Stimulated activated naive CD4-positive, alpha-beta T cell (primary cell): ENCODE results near the gene ATG9B.
"Not testable (repeated sequence)": the region's sequence is repeated elsewhere in the genome, so short reads cannot be mapped to it uniquely, and the experiment has no call there.

Experiments
- DNase-seq, 6 experiments: peaks; one replicate each; lab custom pipeline; 2025; lab: John Stamatoyannopoulos, UW

The ATG9B gene

DNA sequence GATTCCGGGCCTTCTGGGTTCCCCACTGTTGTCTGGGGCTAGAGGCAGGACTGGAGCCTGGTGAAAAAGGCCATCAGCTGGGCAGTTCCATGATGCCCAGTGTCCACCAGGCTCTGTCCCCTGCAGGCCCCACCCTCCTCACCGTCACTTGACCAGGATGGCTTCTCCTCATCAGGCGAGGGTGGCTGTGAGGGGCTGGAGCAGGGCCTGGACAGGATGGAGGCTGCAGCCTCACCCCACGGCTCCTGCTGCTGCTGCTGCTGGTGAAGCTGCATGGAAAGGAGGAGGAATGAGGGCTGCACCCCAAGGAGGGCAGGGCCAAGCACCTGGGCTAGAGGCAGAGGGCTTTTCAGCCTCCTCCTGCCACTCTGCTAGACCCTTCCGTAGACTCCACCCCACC is 8.3 kb downstream of the ATG9B start:
- no peak for DNase-seq

DNA sequence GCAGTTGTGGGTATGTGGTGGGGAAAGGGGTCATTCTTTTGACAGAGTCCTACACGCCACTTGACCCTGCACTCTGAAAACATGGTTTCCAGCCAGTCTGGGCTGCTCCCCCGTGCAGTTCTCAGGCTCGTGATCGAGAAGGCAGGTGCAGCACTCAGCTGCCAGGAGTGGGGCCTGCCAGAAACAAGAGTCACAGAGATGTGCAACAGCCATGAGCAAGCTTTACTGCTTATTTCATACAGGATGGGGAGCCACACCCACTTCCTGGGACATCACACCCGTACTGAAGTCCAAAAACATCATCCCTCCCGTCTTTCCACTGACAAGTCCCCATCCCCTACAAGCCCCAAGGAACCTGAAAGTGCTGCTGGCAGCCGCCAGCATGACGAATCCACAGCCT is 9.3 kb downstream of the ATG9B start:
- peak in 5 of 6 experiments; percentile 19 to 34 (median 24) for DNase-seq

DNA sequence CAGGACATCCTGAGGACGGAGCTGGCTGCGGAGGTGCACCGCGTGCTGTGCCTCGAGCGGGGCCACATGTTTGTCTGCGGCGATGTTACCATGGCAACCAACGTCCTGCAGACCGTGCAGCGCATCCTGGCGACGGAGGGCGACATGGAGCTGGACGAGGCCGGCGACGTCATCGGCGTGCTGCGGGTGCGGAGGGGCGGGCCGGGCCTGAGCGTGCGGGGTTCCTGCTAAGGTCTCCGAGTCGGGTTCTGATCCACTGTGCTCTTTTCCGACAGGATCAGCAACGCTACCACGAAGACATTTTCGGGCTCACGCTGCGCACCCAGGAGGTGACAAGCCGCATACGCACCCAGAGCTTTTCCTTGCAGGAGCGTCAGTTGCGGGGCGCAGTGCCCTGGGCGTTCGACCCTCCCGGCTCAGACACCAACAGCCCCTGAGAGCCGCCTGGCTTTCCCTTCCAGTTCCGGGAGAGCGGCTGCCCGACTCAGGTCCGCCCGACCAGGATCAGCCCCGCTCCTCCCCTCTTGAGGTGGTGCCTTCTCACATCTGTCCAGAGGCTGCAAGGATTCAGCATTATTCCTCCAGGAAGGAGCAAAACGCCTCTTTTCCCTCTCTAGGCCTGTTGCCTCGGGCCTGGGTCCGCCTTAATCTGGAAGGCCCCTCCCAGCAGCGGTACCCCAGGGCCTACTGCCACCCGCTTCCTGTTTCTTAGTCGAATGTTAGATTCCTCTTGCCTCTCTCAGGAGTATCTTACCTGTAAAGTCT is 10.4 kb downstream of the ATG9B start:
- DNase-seq = peak; percentile 83 to 94 (median 92)

DNA sequence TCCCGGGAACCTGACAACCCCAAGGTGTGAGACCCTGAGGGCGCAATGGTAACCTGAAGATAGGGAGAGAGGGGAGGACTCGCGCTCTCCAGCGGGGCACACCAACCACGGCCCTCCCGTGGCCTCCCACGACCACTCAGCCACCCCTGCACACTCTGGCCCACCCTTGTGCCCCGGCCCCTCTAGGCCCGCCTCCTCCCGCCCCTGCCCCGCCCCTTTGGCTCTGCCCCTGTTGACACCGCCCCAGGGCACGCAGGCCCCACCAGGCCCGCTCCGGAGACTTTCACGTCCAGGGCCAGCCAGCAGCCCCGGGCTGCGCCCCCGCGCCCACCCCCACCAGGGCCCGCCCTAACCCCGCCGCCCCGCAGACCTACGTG is 10.9 kb downstream of the ATG9B start:
- DNase-seq = no peak

DNA sequence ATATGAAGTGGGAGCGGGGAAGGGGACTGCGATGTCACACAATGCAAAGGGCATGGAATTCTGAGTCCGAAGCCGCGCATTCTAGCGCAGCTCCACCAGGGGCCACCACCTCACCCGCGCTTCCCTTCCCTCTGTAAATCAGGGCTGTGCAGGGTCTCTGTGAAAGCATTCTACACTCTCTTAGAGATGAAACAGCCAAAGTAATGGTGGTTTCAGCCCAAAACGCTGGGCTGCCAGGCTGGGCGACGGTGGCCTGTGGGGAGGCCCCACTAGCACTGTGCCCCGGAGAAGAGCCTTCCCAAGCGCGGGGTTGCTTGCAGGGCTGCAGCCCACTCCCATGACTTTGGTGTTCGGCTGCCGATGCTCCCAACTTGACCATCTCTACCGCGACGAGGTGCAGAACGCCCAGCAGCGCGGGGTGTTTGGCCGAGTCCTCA is 11.4 kb downstream of the ATG9B start:
- DNase-seq = peak in 3 of 6 experiments; percentile 14 to 56 (median 34)

DNA sequence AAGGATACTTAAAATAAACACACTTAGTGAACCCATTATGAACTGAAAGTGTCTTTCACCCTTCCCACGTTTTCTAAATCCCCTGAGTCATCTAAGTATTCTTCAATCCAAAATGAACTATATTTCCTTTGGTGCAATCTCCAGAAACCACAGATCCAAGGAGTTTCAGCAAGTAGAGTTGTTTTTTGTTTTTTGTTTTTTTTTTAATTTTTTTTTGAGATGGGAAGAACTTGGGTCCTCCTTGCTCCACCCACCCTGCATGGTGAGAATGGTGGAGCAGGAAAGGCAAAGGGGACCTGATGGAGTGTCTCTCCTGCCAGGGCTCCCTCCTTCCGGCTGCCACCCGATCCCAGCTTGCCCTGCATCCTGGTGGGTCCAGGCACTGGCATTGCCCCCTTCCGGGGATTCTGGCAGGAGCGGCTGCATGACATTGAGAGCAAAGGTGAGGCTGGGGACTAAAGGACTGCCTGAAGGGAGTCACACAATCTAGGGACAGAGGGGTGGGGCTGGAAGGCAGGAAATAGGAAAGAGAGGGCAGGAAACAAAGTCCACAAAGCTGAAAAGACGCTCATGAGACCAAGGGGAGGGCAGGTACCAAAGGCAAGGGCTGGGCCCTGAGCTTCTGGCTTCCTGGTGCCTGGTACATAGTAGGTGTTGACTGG is 12.1 kb downstream of the ATG9B start:
- no peak for DNase-seq

DNA sequence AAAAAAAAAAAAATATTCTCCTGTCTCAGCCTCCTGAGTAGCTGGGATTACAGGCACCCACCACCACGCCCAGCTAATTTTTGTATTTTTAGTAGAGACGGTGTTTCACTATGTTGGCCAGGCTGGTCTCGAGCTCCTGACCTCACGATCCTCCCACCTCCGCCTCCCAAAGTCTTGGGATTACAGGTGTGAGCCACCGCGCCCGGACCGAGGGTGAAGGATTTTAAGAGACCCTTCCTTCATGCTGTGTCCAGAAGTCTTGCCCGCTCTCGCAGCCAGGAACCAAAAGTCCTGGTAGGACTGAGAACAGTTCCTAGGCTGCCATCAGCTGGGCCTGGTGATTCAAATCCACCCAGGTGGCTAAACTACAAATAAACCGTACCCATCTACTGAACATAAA is 12.7 kb downstream of the ATG9B start:
- not testable (repeated sequence) for DNase-seq

DNA sequence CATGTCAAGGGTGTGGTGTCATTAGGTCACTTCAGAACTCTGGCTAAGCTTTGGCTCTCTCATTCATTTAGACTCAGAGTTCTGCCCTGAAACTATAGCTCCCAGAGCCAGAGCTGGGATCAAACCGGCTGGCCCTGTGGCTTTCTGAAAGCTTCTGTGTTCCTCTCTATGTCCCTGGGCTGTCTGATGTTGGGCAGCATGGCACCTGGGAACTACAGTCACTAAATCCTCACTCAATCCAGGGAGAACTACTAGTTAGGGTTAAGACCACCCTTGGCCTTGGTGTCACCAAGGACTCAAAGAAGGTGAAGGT is 13.2 kb downstream of the ATG9B start:
- DNase-seq = peak in 1 of 6 experiments; percentile 13

DNA sequence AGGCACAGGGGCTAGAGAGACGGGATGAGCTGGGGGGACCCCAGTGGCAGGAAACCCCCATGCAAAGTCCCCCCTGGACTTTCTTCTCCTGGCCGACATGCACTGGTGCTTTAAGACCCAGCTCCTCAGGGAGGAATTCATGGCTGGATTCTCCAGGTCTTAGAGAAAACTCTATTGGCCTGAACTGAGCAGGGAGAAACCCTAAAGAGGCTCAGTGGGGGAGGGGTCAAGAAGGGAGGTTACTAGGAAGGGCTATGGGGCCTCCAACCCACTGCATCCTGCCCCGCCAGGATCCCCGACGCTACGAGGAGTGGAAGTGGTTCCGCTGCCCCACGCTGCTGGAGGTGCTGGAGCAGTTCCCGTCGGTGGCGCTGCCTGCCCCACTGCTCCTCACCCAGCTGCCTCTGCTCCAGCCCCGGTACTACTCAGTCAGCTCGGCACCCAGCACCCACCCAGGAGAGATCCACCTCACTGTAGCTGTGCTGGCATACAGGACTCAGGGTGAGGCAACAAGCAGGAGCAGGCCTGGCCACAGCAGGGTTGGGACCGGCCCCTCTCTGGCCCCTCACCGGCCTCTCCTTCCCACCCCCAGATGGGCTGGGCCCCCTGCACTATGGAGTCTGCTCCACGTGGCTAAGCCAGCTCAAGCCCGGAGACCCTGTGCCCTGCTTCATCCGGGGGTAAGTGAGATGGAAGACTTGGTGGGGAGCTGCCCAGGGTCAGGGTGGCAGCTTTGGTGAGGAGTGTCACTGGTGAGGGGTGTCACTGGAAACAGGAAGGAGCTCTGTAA is 13.8 kb downstream of the ATG9B start:
- DNase-seq = peak in 5 of 6 experiments; percentile 13 to 41 (median 29)

DNA sequence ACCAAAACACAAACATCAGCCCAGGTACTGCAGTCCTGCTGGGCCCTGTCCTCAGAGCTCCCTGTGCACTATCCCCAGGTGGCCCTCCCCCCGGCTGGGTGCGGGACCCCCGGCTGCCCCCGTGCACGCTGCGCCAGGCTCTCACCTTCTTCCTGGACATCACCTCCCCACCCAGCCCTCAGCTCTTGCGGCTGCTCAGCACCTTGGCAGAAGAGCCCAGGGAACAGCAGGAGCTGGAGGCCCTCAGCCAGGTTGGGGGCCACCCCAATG is 14.3 kb downstream of the ATG9B start:
- no peak for DNase-seq

DNA sequence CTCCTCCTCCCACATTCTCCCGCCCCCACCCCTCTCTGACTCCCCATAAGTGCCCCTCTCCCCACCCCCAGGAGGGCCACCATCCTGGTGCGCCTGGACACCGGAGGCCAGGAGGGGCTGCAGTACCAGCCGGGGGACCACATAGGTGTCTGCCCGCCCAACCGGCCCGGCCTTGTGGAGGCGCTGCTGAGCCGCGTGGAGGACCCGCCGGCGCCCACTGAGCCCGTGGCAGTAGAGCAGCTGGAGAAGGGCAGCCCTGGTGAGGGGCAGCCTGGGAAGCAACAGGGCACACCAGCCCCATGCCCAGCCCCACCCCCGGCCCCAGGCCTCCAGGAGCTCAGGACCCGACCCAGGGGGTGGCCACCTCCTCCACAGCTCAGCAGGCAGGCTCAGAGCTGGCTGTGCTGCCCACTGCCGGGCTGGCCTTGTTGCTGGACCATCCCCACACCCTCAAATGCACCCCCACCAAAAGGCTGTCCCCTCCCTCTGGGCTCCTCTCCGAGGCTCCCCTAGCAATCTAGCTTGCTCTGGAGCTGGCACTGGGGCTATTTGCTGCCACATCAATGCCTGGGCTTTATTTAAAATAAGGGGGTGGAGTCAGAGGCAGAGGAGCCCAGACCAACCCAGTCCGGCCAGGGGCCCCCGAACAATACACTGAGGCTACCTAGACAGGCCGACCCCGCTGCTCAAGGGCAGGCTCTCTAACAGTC is 14.8 kb downstream of the ATG9B start:
- DNase-seq = no peak

DNA sequence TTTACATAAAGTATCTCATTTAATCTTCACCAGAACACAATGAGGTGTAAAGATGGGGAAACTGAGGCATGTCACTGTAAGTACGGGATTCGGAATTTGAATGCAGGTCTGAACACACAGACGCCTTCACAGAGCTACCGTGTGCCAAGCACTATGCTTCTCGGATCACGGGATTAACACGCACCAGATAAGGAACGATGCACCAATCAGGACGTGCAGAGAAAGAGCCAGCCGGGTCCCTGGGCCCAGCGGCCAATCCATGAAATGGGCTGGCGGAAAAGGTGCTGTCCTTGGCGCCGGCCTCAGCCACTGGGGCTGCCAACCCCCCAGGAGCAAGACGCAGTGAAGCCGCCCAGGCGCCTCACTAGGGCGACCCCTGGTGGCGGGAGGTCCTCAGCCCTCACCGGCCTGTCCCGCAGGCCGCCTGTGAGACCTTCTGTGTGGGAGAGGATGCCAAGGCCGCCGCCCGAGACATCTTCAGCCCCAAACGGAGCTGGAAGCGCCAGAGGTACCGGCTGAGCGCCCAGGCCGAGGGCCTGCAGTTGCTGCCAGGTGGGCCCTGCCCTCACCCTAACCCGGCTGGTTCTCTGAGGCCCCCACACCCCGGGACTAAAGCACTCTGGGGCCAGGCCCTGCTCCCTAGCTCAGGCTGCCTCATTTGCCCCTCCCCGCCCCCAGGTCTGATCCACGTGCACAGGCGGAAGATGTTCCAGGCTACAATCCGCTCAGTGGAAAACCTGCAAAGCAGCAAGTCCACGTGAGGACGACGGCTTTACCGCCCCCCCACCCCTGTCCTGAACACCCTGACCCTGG is 15.6 kb downstream of the ATG9B start:
- peak; percentile 30 to 85 (median 66) for DNase-seq

DNA sequence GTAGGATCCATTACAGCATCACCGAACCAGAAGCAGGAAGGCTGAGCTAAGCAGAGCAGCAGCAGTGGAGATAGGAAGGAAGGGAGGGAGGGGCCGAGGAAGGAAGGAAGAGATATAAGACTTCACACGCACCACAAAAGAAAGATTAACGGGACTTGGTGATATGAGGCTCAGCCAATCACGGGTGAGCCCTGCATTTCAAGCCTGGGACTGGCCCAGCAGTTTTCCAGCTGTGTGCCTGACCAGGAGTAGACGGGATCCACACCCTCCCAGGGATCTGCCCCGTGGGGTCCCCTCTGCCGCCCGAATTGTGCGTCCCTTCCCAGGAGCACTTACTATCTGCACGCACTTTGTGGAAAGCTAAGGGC is 16.2 kb downstream of the ATG9B start:
- DNase-seq = peak in 5 of 6 experiments; percentile 19 to 66 (median 43)

DNA sequence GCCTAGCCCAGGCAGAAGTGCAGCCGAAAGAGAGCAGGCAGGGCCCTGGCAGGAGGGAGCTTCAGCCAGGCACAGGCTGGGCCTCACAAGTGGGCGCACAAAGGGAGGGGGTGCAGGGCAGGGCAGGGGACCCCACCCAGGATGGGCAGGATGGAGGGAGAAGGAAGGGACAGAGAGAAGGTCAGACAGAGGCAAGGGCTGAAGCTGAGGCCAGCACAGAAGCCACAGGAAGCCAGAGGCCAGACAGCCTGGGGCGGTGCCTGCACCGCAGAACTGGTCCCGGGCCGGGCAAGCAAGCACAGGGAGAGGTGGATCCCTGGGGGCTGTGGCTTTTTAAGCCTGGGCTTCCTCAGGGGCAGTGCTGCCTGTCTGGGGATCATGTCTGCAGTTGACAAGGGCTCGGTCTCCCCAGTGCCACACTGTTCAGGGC is 16.8 kb downstream of the ATG9B start:
- no peak for DNase-seq

DNA sequence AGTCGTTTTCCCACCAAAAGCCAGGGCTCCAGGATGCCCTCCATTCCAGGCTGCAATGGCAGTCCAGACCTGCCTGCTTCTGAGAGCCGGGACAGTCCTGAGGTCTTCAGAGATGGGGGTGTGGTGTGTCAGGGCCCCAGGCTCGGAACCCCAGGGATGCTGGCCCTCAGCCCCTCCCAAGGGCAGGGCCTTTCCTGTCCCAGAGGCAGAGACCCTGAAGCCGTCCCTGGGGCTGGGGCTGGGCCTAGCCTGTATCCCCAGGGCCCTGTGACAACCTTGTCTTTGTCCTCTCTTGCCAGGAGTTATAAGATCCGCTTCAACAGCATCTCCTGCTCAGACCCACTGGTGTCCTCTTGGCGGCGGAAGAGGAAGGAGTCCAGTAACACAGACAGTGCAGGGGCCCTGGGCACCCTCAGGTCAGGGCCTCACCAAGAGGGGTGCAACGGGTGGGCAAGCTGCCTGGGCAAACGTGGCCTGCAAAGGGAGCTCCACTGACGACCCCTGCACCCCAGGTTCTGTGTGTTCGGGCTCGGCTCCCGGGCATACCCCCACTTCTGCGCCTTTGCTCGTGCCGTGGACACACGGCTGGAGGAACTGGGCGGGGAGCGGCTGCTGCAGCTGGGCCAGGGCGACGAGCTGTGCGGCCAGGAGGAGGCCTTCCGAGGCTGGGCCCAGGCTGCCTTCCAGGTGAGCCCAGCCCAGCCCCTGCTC is 17.5 kb downstream of the ATG9B start:
- DNase-seq = no peak

DNA sequence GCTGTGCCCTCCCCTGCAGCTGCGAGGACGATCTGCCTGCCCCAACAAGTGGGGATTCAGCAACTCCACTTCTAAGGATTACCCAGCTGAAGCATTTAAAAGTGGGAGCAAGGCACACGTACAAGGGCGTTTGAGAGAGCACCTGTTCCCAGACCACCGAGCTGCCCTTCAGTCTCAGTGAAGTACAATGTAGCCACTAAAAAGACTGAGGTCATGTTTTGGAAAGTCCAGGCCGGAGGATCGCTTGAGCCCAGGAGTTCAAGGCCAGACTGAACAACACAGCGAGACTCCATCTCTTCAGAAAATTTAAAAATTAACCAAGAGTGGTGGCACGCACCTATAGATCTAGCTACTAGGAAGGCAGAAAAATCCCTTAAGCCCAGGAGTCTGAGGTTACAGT is 18.7 kb downstream of the ATG9B start:
- DNase-seq = no peak

DNA sequence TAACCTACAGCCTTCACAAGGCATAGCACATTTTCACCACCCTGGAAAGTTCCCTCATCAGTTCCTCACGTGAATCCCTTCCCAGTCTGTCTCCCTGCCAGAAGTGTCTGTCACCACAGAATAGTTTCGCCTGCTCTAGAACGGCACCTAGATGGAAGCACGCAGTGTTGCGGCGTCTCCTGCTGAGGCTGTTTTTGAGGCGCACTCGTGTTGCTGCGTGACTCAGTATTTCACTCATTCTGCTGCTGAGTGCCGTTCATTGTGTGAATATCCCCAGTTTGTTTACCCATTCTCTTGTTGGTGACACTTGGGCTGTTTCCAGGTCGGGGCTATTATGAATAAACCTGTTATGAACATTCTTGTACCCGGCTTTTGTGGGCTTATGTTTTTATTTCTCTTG is 20.7 kb downstream of the ATG9B start:
- no peak for DNase-seq

DNA sequence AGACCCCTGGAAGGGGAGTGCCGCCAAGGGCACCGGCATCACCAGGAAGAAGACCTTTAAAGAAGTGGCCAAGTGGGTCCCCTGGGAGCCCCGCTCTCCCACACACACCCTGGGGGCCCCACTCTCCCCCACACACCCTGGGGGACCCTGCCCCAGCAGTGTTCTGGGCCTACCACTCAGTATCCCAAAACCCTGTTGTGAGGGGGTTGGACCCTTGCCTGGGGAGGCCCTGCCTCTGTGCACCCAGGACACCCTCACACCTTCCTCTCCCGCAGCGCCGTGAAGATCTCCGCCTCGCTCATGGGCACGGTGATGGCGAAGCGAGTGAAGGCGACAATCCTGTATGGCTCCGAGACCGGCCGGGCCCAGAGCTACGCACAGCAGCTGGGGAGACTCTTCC is 22.7 kb downstream of the ATG9B start:
- DNase-seq = no peak

DNA sequence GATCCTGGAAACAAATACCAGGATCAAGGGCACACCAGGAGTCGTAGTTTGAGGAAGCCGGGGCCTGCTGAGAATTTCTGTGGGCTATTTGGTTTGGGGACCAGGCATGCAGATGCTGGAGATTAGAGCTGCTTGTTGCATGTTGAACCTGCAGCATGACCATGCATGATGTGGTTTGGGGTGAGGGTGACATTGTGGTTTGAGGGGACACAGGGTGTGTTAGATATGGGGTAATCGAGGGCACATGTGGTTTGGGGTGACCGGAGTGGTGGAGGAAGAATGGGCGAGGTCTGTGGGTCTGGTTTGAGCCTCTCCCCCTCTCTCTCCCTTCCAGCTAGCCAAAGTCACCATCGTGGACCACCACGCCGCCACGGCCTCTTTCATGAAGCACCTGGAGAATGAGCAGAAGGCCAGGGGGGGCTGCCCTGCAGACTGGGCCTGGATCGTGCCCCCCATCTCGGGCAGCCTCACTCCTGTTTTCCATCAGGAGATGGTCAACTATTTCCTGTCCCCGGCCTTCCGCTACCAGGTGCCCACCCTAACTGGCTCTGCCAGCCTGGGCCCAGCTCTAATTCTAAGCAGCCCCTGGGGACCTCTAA is 23.3 kb downstream of the ATG9B start:
- DNase-seq = no peak

DNA sequence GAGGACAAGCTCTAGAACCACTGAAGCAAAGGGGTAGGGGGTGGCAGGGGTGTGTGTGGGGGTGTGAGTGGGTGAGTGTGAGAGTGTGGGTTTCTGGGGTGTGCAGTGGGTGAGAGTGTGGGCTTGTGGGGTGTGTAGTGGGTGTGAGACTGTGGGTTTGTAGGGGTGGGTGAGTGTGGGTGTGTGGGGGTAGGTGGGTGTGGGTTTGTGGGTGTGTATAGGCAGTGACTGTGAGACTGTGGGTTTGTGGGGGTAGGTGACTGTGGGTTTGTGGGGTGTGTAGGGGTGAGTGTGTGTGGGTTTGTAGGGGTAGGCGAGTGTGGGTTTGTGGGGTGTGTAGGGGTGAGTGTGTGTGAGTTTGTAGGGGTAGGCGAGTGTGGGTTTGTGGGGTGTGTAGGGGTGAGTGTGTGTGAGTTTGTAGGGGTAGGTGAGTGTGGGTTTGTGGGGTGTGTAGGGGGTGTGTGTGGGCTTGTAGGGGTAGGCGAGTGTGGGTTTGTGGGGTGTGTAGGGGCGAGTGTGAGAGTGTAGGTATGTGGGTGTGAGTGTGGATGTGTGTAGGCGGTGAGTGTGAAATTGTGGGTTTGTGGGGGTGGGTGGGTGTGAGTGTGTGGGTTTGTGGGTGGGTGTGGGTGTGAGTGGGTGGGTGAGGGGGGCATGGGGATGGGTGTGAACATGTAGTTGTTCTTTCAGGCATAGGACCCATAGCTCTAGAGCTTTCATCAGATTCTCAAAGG is 24.6 kb downstream of the ATG9B start:
- DNase-seq = no peak
